GM21526 (cell line): ENCODE data around the gene TRMT61A.

Source experiments
- ATAC-seq: cut with Tn5 transposase; IDR thresholded peaks from one replicate; pipeline ENCODE4 v1.9.1; 2021; ENCODE audit warnings: moderate library complexity; ENCODE audit not compliant: unreplicated experiment, low FRiP score

The TRMT61A gene

DNA sequence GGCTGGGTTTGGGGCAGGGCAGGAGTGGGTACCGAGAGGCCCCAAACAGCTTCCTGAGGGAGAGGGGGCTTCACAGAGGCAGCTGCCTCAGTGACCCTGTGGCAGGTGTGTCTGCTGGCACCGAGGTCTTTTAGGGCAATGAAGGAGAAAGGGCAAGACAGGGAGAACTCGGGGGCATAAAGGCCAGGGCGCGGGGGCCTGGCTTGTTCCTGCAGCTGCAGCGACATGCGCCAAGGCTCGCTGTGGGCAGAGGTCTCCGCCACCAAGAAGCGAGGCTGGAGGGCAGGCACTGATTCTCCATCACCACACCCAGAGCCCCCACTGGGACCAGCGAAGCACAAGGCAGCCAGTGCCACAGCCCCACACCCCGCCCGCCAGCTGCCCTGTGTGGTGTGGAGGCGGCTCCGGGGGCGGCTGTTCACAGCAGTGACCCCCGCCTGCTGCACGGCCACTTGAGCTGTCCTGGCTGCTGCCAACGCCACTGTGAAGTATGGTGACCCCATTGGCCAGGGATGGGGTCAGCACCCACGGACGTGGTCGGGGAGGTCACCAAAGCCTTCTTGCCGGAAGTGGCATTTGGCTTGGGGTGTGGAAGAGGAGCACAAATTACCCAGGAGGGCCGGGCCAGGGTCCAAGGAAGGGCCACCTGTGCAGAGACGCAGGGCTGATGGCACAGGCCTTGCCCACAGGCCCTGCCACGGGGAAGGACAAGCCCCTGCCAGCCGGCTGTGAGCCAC, 17.1 kb downstream of the TRMT61A start:
- no peak for ATAC-seq

DNA sequence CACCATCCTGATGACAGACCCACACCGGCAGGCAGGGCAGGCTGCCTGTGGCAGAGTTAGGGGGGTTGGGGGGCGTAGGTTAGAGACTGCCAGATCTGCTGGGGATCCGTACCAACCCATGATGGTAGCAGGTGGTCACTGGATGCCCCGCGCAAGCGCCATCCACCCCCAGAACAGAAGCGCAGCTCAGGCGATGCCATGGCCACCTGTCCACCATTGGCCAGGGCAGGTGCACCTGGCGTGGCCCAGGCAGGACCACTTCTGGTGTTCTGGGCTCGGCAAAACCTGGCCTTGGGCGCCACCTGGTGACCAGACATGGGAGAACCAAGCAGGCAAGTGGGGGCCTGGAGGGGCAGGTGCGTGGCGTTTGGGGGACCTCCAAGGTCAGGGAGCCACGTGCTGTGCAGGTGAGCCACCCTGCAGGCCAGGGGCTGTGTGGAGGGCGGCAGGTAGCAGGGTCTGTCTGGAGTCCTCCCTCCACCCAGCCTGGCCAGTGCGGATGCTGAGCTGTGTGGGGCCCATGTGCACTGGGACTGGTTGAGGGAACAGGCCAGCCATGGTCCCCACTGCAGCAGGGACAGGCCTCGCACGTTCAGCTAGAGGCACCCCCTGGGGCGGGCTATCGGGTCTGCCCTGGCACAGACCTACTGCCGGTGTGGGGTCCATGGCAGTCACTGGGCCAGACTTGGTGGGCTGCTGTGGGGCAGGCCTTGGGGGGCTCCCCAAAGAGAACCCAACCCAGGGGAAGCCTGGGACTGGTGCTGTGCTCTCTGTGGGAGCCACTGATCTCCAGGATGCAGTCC, 17.9 kb downstream of the TRMT61A start:
- ATAC-seq, result no peak

DNA sequence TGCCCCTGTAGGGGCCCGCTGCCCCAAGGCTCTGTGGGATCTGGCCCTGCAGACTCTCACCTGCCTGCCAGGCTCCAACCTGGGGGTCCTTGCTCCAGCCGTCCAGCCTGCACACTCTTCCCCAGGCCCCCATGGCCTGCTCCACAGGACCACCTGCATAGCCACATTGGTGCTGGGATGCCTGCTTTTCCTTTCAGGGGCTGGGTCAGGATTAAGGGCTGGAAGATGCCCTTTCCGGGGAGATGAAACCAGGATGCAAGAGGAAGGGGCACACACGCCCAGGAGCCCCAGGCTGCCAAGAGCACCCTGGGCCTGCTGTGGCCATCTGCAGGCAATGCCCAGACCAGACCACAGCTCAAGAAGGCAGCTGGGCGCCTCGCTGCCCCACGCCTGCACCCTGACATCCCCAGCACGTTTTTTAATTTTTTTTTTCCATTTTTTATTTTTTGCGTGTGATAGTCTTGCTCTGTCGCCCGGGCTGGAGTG, 18.5 kb downstream of the TRMT61A start:
- no peak for ATAC-seq

DNA sequence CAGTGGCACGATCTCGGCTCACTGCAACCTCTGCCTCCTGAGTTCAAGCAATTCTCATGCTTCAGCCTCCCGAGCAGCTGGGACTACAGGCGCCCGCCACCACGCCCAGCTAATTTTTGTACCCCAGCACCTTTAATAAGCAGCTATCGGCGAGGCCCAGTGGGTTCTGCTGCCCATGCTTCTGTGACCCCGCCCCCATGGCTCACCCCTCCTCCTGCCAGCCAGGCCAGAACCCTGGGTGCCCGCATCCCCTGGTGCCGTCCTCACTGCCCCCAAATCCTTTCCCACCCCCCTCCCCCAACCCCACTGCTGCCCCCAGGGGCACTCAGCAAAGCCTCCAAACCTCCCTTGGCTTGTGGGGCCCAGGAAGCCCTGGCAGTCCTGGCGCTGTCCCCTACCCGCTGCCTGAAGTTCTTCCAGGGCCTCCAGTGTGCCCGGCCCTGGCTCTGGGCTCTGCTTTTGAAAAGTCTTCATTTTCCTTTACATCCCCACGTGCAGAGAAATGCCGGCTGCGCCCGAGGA, 19.0 kb downstream of the TRMT61A start:
- ATAC-seq, result no peak

DNA sequence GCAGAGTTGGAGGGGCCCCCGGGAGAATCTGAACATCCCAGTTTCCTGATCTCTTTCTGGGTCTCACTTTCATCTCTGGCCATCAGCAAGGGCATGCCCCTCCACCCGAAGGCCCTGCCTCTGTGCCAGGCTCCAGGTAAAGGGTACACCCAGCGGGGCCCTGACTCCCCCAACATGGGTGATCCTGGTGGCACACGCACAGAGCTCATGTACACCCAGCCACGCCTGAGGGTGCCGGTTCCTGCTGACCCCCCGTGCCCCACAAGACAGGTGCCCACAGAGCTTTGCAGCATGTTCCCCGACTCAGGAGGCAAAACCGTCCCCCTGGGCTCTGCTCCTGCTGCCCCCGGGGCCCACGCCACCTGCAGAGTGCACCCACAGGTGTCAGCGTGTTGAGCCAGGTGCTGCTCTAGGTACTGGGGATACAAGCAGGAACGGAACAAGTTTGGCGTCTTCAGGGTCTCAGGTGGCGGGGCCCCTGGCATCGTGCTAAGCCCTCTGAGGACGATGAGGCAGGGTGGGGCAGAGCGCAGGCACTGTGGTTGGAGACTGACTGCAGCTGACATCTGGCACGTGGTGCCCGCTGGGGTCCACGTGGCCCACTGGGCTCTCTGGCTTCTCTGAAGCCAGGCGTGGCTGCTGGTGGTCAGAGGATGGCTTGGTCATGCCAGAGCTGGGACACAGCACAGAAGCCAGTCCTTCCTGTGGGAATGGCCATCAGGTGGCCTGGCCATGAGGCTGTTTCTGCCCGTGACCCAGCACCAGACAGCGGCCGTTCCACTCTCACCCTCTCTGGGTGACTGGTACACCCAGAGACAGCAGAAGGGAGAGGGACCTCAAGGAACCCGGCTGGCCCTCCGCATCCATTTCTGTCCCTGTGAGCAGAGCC, 19.7 kb downstream of the TRMT61A start:
- ATAC-seq, result no peak

DNA sequence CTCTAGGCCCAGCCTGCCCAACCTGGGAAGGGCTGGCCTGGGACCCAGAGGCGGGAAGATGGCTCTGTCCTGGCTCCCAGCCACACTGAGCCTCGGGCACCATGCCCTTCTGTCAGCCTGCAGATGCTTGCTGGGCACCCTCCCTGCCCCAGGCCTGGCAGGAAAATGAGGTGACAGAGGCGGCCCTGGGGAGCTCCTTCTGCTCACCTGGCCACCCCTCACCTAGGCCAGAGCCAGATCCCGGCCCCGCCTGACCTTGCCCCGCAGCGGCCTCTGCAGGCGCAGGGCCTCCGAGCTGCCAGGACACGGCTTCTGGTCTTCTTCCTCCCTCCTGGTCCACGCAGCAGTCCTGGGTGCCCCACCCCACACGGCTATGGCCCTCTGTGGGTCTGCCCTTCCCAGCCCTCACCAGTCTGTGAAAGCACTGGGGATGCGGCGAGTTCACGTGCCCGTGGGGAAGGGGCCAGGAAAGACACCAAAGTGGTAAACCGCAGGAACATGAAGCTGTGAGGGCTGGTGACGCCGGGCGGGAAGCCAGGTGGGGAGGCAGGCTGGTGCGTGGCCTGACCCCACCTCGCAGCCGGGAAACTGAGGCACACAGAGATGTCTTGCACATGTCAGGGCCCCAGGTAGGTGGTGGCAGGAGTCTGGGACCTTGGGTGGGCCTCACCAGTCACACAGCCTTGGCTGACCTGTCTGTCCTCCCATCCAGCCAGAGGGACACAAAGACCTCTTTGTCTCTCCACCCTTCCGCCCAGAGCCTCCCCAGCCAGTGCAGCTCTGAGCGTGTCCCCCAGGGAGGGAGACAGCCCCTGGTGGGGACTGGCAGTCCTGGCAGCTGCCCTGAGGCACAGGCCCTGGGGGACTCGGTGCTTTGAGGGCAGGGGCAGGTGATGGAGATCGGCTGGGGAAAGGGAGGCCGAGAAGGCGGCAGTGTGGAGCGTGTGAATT, 20.6 kb downstream of the TRMT61A start:
- no peak for ATAC-seq

DNA sequence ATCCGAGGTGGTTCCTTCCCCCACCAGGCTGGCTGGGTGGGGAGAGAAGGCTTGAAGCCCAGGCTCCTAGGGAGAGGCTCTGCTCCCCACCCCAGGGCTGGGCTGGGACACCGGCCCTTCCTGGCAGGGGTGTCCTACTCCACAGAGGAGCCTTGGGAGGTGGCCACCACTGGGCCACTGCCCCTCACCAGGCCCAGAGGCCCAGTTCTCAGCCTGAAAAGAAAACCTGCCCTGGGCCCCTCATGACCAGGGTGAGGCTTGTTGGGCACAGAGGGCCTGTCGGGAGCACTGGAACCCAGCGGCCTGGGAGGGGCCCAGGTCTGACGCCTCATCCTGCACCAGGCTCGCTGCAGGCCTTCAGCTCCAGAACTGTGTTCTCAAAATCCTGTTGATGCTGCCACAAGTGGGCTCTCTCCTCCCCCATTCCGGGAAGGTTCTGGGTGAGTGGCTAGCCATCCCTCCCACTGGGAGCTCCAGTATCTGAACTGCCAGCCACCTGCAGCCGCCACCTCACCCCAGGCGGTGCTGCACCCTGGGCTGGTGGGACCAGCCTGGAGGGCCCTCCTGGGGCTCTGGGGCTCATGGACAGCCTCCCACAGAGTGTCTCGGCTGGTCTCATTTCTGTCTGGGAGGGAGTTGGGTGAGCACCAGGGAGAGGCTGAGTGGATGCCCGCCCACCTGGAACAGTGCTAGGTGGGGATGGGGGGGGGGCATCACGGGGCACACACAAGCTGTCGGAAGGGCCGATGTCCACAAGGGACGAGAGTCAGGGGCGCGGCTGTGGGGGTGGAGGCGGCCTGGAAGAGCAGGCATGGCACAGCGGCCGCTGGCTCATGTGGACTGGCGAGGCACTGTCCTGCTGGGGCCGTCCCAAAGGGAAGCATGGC, 21.7 kb downstream of the TRMT61A start:
- no peak for ATAC-seq

DNA sequence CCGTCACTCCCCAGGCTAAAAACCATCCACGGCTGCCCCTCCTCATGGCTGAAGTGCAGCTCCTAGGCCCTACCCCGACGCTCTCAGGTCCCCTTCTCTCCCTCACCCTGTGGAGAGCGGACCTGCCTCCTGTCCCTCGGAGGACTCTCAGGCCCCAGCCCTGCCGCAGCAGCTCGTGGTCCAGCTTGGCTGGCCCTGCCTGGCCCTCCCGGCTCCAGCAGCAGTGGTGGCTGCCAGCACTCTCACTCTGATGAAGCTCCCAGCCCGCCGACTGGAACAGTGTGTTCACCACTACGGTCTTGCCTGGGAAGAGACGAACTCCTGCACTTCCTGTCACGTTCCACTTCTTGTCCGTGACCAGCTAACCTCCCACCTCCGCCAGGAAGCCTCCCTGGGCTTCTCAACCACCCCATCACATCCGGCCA, 22.4 kb downstream of the TRMT61A start:
- no peak for ATAC-seq

DNA sequence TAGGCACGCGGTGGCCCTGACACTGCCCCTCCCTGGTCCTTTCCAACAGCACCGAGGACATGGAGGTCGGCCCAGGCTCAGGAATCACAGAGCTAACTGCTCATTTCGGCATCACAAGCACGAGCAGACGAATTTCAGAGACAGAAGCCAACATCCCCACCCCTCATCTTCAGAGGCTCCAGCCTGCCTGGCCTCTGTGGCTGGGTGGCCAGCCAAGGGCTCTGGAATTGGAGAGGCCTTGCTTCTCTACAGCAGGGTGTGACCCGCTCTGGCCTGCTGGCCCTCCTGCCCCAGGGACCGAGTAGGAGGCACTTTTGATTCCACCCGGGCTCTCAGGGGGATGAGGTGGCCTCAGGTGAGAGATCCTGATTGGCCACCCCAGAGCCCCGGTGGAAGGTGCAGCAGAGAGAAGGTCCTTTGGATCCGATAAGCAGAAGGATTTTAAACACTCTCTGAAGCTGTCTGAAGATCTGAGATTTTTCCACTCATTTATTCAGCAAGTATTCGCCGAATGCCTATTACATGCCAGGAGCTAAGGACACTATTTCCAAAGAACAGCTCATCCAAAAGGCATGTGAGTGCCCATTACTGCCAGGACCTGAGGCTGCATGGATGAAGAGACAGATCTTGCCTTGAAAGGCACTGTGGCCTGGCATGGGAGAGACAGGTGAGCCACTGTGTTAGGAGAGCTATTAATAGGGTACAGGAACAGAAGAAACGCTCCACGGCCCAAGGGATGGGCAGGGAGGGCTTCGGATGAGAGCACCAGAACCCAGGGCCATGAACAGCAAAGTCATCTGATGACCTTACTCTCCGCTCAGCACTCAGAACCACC, 23.2 kb downstream of the TRMT61A start:
- no peak for ATAC-seq

DNA sequence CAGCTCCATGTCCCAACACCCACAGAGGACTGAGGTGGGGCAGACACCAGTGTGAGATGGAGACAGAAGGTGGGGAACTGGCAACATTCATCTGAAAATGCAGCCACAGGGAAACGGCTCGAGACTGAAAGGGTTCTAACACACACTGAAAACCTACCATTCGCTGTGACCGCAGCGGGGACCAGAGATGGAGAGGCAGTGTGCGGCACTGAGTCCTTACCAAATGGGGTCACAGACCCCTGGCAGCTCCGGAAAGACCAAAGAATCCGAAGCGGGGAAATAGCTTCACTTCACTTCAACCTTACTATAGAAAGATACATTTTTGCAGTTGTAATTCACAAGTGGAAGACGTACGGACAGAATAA, 23.8 kb downstream of the TRMT61A start:
- no peak for ATAC-seq

DNA sequence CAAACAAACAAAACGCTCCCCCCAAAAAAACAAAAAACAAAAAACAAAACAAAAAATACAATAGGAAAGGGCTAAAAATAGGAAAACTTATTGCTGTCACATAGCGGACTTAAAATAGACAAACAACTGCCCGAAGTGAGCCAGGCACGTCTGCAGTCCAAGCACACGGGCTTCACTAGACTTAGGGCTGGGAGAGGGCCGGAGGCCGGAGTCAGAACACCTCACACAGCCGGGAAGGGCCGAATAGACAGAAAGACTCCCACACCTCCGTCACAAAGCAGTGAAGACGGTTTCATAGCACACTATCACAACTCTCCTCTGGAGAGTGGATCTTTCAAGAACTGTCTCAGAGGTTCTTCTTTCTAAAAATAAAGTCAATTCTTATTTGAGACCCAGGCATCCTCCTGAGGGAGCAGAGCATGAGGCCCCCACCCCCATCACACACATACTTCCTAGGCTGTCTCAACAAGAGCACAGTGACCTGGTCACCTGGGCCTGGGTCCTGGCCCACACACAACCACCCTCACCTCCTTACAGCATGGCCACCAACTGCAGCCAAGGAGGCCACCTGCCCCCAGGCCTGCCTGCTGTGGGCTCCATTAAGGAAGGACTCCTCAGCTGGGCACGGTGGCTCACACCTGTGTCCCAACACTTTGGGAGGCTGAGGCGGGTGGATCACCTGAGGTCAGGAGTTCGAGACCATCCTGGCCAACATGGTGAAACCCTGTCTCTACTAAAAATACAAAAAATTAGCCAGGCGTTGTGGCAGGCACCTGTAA, 26.8 kb downstream of the TRMT61A start:
- ATAC-seq, result no peak

DNA sequence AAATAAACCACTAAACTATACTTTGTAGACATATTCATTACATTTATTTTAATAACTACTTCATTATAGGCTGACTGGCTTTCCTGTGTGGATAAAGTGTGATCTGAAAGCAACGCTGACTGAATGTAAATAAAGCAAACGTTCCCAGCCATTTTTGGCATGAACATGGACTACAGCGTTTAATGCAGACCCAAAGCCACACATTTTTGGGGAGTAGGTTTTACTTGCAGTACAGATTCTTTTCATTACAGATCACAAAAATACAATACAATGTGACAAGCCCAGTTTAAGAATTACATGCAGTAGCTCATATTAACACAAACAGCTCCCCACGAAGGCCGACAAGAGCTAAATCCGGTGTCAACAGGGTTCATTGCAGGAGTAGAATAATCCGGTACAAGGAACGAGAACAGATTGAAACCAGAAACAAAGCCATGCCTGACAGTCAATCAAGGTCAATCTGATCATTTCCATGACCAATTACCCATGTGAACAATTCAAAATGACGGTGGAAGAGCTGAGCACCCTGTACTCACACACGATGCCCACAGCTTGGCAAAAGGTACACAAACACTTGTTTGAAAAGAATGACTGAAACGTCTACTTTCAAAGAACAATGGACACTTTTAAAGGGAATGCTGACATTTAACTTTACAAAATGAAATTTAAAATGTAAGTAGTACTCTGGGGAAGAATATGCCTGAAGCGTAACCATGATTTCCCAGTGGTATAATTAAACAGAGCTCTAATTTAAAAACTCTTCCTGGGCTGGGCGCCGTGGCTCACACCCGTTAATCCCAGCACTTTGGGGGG, 28.2 kb downstream of the TRMT61A start:
- no peak for ATAC-seq

DNA sequence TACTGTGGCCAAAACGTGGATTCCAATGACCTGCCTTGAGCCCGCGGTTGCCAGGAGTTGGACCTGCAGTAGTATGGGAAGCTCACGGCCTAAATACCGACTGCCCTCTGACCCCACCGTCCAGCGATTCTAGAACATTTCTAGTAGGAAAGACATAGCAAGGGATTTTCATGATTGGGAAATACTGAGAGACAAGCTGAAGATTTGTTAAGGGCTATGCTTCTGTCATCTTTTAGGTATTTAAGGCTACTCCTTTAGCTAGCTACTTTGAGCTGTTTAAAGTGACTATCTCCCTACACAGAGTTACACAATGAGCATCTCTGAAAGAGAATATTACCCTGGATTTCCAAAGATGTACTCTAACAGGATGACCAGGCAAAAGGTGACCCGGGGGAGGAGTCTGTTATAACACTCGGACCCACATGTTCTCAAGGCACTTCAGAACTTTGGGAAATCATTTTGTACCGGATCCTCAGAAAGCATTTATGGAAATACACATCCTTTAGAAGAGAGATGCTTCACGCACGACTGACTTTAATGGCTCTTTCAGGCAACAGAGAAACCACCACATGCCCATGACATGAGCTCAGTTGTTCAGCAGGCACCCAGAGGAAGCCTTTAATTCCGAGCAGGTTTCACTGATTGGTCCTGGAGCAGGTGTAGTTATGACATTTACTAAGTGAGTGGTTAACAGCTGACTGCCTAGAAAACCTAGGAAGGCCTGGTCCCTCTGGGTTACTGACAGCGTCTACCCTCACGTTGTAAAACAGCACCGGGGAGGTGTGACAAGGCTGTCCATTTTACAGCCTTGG, 29.3 kb downstream of the TRMT61A start:
- ATAC-seq, result no peak

DNA sequence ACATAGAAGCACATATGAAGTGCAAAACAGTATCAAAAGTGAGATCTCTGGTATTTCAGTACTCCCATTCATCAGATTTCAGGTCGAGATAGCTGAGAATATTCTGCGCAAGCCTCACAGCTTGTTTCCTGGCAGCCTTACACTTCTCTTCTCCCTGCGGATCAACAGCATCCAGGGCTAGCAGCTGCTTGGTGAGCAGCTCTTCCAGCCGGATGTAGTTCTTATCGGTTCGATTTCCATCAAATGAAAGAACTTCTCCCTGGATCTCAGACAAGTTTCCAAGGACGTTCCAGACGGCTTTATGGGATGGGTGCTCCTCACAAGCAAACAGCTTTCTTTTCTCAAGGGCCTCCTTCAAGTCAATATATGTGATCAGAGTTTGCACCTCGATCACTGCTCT, 30.8 kb downstream of the TRMT61A start:
- ATAC-seq, result no peak

DNA sequence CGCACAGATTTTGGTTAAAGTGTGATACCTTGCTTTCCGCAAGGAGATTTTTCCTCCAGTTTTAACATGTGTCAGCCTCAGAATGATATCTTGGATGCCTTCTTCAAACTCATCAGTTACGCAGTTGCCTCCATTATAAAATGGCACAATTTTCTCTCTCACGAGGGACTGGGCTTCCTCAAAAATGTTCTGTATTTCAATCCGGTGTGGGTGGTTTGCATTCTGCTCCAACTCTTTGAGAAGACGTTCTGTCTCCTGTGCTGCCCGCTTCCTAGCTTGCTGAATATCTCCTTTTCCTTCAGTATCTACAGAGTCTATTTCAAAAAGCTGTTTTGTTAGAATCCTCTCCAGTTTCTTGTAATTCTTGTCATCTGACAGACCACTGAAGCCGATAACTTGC, 31.7 kb downstream of the TRMT61A start:
- ATAC-seq, result no peak
